ENCODE data around the gene RIN2. TPM values are rescaled to one million over a fixed set of nuclear protein-coding genes. Genes with fewer than 3 reads are reported as not detected.

Gene RIN2
- total and polyA plus RNA-seq, 2 of the 4 experiments (the other 2 are of a cell fraction): 16.1 to 72.2 TPM

GRCh38 chr20:19750907-19751636 is 7.0 kb upstream of the RIN2 start:
- Histone ChIP-seq H2AFZ (replicated peaks; ENCODE audit: low read length, poor library complexity) (no peak overlapping the region), H3K23ac (ENCODE audit: low read depth, low read length) (no peak overlapping the region), H4K8ac (ENCODE audit: low read depth in 2 of 2, low read length in 2 of 2) (no peak overlapping the region), H2AK5ac (ENCODE audit: low read depth, low read length) (no peak overlapping the region), H3K79me1 (ENCODE audit: low read depth in 1 of 2, low read length in 2 of 2) (no peaks in the 10 kb centered on the region), H3K18ac (ENCODE audit: low read depth, low read length) (no peak overlapping the region), H3K9me3 (ENCODE audit: control insufficient read depth, insufficient read depth, low read length) (no peaks in the 10 kb centered on the region), H3K4me3 (ENCODE audit: insufficient read depth, low read depth, low read length) (no peak overlapping the region), H2BK120ac (ENCODE audit: low read depth, low read length) (no peak overlapping the region), H3K9me1 (ENCODE audit: insufficient read depth, low read length) (no peaks in the 10 kb centered on the region), H2BK15ac (ENCODE audit: low read depth, low read length) (no peak overlapping the region), H2AK9ac (replicated peaks; ENCODE audit: low read depth, low read length, poor library complexity) (no peak overlapping the region), H2BK20ac (ENCODE audit: low read depth, low read length) (no peak overlapping the region), H3K4ac (ENCODE audit: low read depth, low read length) (no peak overlapping the region), H4K91ac (ENCODE audit: insufficient read depth, low read depth, low read length) (no peak overlapping the region), H3K4me1 (ENCODE audit: control insufficient read depth, insufficient read depth, low read length) (no peaks in the 10 kb centered on the region), H3K36me3 (ENCODE audit: control insufficient read depth, insufficient read depth, low read length) (no peaks in the 10 kb centered on the region), H3K4me2 (ENCODE audit: low read depth, low read length) (no peak overlapping the region), H3K27ac (ENCODE audit: insufficient read depth, low read length) (no peak overlapping the region), H3K27me3 (ENCODE audit: control insufficient read depth, insufficient read depth, low read length) (no peaks in the 10 kb centered on the region), H3K56ac (ENCODE audit: extremely low read depth, insufficient read depth, low read length) (no peak overlapping the region), H4K5ac (ENCODE audit: low read depth, low read length) (no peak overlapping the region), H3K14ac (replicated peaks; ENCODE audit: low read depth, low read length) (no peak overlapping the region), H4K20me1 (ENCODE audit: insufficient read depth, low read length) (no peaks in the 10 kb centered on the region), H3K9ac (ENCODE audit: low read depth, low read length) (no peak overlapping the region), H2BK5ac (ENCODE audit: low read depth, low read length, poor library complexity, severe bottlenecking) (no peak overlapping the region)
- ChIA-PET POLR2A (ENCODE audit: unreplicated experiment) (no interaction called here), CTCF (no interaction called here)
- intact Hi-C loops (cut with micrococcal nuclease): no loop called here
- in situ Hi-C loops (cut with MboI; ENCODE audit: low sequenced_read_pairs): no loop called here
- dilution Hi-C loops (cut with HindIII; ENCODE audit: low sequenced_read_pairs, unreplicated experiment): no loop called here
- ATAC-seq (ENCODE audit: low read depth) (no peak), DNase-seq (no peak)
- no TSS peak for BruUV-seq (replicated peaks)
- TF ChIP-seq BHLHE40 (IDR thresholded peaks at IDR 0.05; ENCODE audit: low read depth, low read length): no peak
- TF ChIP-seq FOS (IDR thresholded peaks at IDR 0.05; ENCODE audit: low read depth, low read length): no peak
- TF ChIP-seq SMC3 (IDR thresholded peaks at IDR 0.05; ENCODE audit: low read depth, low read length): no peak
- TF ChIP-seq RAD21 (IDR thresholded peaks at IDR 0.05; ENCODE audit: low read length): no peak
- TF ChIP-seq ELK1 (IDR thresholded peaks at IDR 0.05; ENCODE audit: borderline replicate concordance, low read depth, low read length): no peak
- TF ChIP-seq MAZ (IDR thresholded peaks at IDR 0.05; ENCODE audit: borderline replicate concordance, low read depth, low read length): no peak
- TF ChIP-seq, protein P1, sequence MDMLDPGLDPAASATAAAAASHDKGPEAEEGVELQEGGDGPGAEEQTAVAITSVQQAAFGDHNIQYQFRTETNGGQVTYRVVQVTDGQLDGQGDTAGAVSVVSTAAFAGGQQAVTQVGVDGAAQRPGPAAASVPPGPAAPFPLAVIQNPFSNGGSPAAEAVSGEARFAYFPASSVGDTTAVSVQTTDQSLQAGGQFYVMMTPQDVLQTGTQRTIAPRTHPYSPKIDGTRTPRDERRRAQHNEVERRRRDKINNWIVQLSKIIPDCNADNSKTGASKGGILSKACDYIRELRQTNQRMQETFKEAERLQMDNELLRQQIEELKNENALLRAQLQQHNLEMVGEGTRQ (IDR thresholded peaks at IDR 0.05; ENCODE audit: low read depth, low read length): no peak
- TF ChIP-seq MXI1 (IDR thresholded peaks at IDR 0.05; ENCODE audit: borderline replicate concordance, low read depth, low read length): no peak
- no peak for TF ChIP-seq CHD1 (IDR thresholded peaks at IDR 0.05; ENCODE audit: low read depth, low read length)
- no peak for TF ChIP-seq RFX5 (IDR thresholded peaks at IDR 0.05; ENCODE audit: low read depth, low read length)
- no CpG with 5 or more reads among the region's 5 CpGs for WGBS, 2 experiments (ENCODE audit: extremely low coverage in 2 of 2, insufficient read length in 1 of 2)

Data from IMR-90 (cell line).